B cell (primary cell): ENCODE results near the gene PCGF3. TPM values are rescaled to one million over a fixed set of nuclear protein-coding genes. Genes with fewer than 3 reads are reported as not detected.

Experiments used
- ATAC-seq: fragments of 200-7000 bp; cut with Tn5 transposase; one replicate; pipeline ENCODE4 v1.10.0; 2021; ENCODE audit warnings: low read depth, mild to moderate bottlenecking, moderate number of reproducible peaks, moderate library complexity
- CTCF ChIA-PET: fragments of 350-600 bp; sonication (Branson Sonifier 250); formaldehyde crosslinking; loops from one replicate; lab custom pipeline; 2021; ENCODE audit warnings: antibody characterized with exemption, inconsistent platforms; lab: Charles Lee
- POLR2A ChIA-PET: fragments of 350-600 bp; sonication (Branson Sonifier 250); formaldehyde crosslinking; loops from one replicate; lab custom pipeline; 2021; ENCODE audit warnings: antibody characterized with exemption; lab: Charles Lee
- DNase-seq: peaks from one replicate; pipeline ENCODE4 v3.0.0; 2013
- H2AFZ ChIP-seq: 2 replicates; pipeline ENCODE4 v1.6.1; 2012; ENCODE audit warnings: mild to moderate bottlenecking, low read depth, low read length; ENCODE audit not compliant: insufficient read depth, poor library complexity, severe bottlenecking
- H3K27ac ChIP-seq, 2 donors: 1 replicate in 1 of 2; 2 replicates in 1 of 2; pipeline ENCODE4 v1.5.1; 2012 to 2013; ENCODE audit warnings: low read length in 2 of 2, mild to moderate bottlenecking in 2 of 2, moderate library complexity in 1 of 2
- H3K27me3 ChIP-seq, 4 experiments: fragments of 200-600 bp in 1 of 4; sonication (generic) in 1 of 4; replicated peaks in 1 of 4; 1 replicate in 2 of 4; 2 replicates in 2 of 4; pipeline versions ENCODE4 v1.6.1 to v1.7.0; 2013 to 2016; ENCODE audit warnings: low read length in 3 of 4, mild to moderate bottlenecking in 2 of 4, mixed read lengths in 1 of 4, moderate library complexity in 1 of 4; ENCODE audit not compliant: insufficient read depth in 4 of 4, control insufficient read depth in 3 of 4; ENCODE audit errors: control extremely low read depth in 1 of 4
- H3K36me3 ChIP-seq, 2 experiments: replicated peaks in 1 of 2; 1 replicate in 1 of 2; 2 replicates in 1 of 2; pipeline versions ENCODE4 v1.6.1 to v1.7.1; 2013; ENCODE audit warnings: low read length in 1 of 2; ENCODE audit not compliant: insufficient read depth in 2 of 2, control insufficient read depth in 1 of 2; ENCODE audit errors: control extremely low read depth in 1 of 2, extremely low read depth in 1 of 2
- H3K4me1 ChIP-seq, 2 donors: fragments of 200-600 bp in 1 of 2; sonication (generic) in 1 of 2; 1 replicate in 1 of 2; 2 replicates in 1 of 2; pipeline versions ENCODE4 v1.5.1 to v1.6.1; 2013 to 2017; ENCODE audit warnings: low read length in 2 of 2; ENCODE audit not compliant: control insufficient read depth in 2 of 2, insufficient read depth in 2 of 2
- H3K4me2 ChIP-seq: replicated peaks from 2 replicates; pipeline ENCODE3; 2012; ENCODE audit warnings: mild to moderate bottlenecking, low read depth, low read length; ENCODE audit not compliant: poor library complexity, severe bottlenecking
- H3K4me3 ChIP-seq, 5 experiments: fragments of 200-600 bp in 1 of 5; sonication (generic) in 1 of 5; 1 replicate in 3 of 5; 2 replicates in 2 of 5; pipeline versions ENCODE4 v1.5.1 to v1.7.0; 2011 to 2016; ENCODE audit warnings: low read length in 4 of 5, mild to moderate bottlenecking in 4 of 5, low read depth in 2 of 5, control low read depth in 1 of 5, moderate library complexity in 1 of 5; ENCODE audit not compliant: insufficient read depth in 1 of 5; ENCODE audit errors: control extremely low read depth in 1 of 5, extremely low read depth in 1 of 5
- H3K79me2 ChIP-seq: fragments of 200-600 bp; sonication (generic); one replicate; pipeline ENCODE4 v1.6.0; 2016; ENCODE audit warnings: low read length; ENCODE audit not compliant: control insufficient read depth, insufficient read depth
- H3K9ac ChIP-seq: fragments of 200-600 bp; sonication (generic); 2 replicates; pipeline ENCODE4 v1.6.1; 2017; ENCODE audit warnings: mild to moderate bottlenecking, low read length, moderate library complexity
- H3K9me3 ChIP-seq, 3 donors: one replicate each; pipeline versions ENCODE4 v1.6.1 to v1.7.1; 2013; ENCODE audit warnings: low read length in 2 of 3; ENCODE audit not compliant: control insufficient read depth in 2 of 3, insufficient read depth in 1 of 3; ENCODE audit errors: control extremely low read depth in 1 of 3
- H4K20me1 ChIP-seq: 2 replicates; pipeline ENCODE4 v1.6.0; 2012; ENCODE audit warnings: mild to moderate bottlenecking, low read length; ENCODE audit not compliant: insufficient read depth, control insufficient read depth, poor library complexity, severe bottlenecking
- H3K27ac Mint-ChIP-seq: one replicate; pipeline ENCODE4 v1.8.0; 2021; ENCODE audit warnings: mixed read lengths
- H3K27me3 Mint-ChIP-seq: one replicate; pipeline ENCODE4 v1.8.0; 2021; ENCODE audit warnings: mixed read lengths
- H3K4me1 Mint-ChIP-seq: one replicate; pipeline ENCODE4 v1.8.0; 2021; ENCODE audit warnings: mixed read lengths
- H3K4me3 Mint-ChIP-seq: one replicate; pipeline ENCODE4 v1.8.0; 2021; ENCODE audit warnings: mixed read lengths
- H3K9me3 Mint-ChIP-seq: one replicate; pipeline ENCODE4 v1.8.0; 2022; ENCODE audit warnings: mixed read lengths; ENCODE audit not compliant: insufficient read depth
- CTCF ChIP-seq: fragments of 200-600 bp; IDR thresholded peaks from one replicate; pipeline ENCODE4 v1.8.0; 2022; ENCODE audit warnings: antibody characterized with exemption, mild to moderate bottlenecking
- EZH2 ChIP-seq: IDR thresholded peaks from 2 replicates; pipeline ENCODE4 v1.6.1; 2012; ENCODE audit warnings: borderline replicate concordance, low read depth, mild to moderate bottlenecking, moderate library complexity, low read length; ENCODE audit not compliant: insufficient read depth, poor library complexity, severe bottlenecking
- WGBS: methylation state at CpG from one replicate; pipeline ENCODE4 v1.1.5; 2013; ENCODE audit warnings: missing lambda C conversion rate; ENCODE audit not compliant: insufficient coverage; 5-methylcytosine and 5-hydroxymethylcytosine counted together
- intact Hi-C: fragments of 100-400 bp; cut with micrococcal nuclease; formaldehyde crosslinking; loops from one replicate; pipeline ENCODE4 v1.10.0; 2022
- polyA plus RNA-seq: library from polyadenylated mRNA; depleted of rRNA; stranded (reverse); fragments of >200 nt; gene quantifications from 2 replicates; pipeline ENCODE4 v1.2.3, GENCODE V29; 2012
- total RNA-seq, 2 donors: library from RNA; stranded (reverse); fragments of 120-200 nt in 1 of 2; gene quantifications; 1 replicate in 1 of 2; 2 replicates in 1 of 2; pipeline versions ENCODE4 v1.2.3 to v1.2.4, GENCODE V29; 2013 to 2022

Gene PCGF3
- total and polyA plus RNA-seq, 2 donors (not counting 1 experiment from before 2014, with no cell fraction given): 65.7 to 90.3 TPM

- H3K36me3 ChIP-seq: peaks cover 0 to 21% of the 10 kb centered on the region in 2 experiments
- H3K9ac ChIP-seq: no peak overlapping the region
- ChIA-PET CTCF (interaction anchor here (0.8 to 3.4 kb wide), 32 partner anchors 9 to 887 kb away, joined by 3 to 90 read pairs (median 4); partner anchors contain the start of genes IDUA, MYL5 and UVSSA), POLR2A (interaction anchor here (0.9 kb wide), 1 partner anchor 245 kb away, joined by 3 read pairs; the partner anchor contains the start of gene IDUA)
- H3K79me2 ChIP-seq: no peaks in the 10 kb centered on the region
- H3K9me3 Mint-ChIP-seq: no peaks in the 10 kb centered on the region
- H3K4me3 Mint-ChIP-seq: no peak overlapping the region
- intact Hi-C loops: loop anchor here (2.0 kb wide), 2 partner anchors 245 to 609 kb away; partner anchors contain the start of gene IDUA
- no peak for TF ChIP-seq CTCF
- TF ChIP-seq EZH2: no peak
- H4K20me1 ChIP-seq: peaks cover 8% of the 10 kb centered on the region
- no peak overlapping the region for H3K4me2 ChIP-seq
- no peak overlapping the region for H3K27ac Mint-ChIP-seq
- H3K27ac ChIP-seq: no peak overlapping the region
- H3K27me3 Mint-ChIP-seq: no peaks in the 10 kb centered on the region
- no peak overlapping the region for H2AFZ ChIP-seq
- H3K4me1 Mint-ChIP-seq: peaks cover 2% of the 10 kb centered on the region
- H3K27me3 ChIP-seq: no peaks in the 10 kb centered on the region
- peaks cover 0 to 4% (median 0%) of the 10 kb centered on the region in 3 donors for H3K9me3 ChIP-seq
- DNase-seq (no peak), ATAC-seq (peak; percentile 18)
- WGBS: 90% methylated on average over 17 of the region's 21 CpGs
- peaks cover 0 to 8% of the 10 kb centered on the region in 2 donors for H3K4me1 ChIP-seq
- no peak overlapping the region for H3K4me3 ChIP-seq
These were observed 36.6 kb downstream of the PCGF3 start for GRCh38 chr4:742096-742741.
